OCI-LY3 (cell line): ENCODE data around the gene HDDC2.

Experiments used
- H2AFZ ChIP-seq: fragments of 200-600, 300-600 bp; shearing (Covaris generic); 2 replicates; pipeline ENCODE4 v1.6.0; 2014; ENCODE audit warnings: antibody characterized with exemption, low read depth, low read length
- H3K27ac ChIP-seq: fragments of 200-600, 300-600 bp; sonication (generic); 2 replicates; pipeline ENCODE4 v1.5.1; 2014; ENCODE audit warnings: mild to moderate bottlenecking, low read length, moderate library complexity, mixed read lengths
- H3K27me3 ChIP-seq: fragments of 200-600, 300-600 bp; sonication (generic); 2 replicates; pipeline ENCODE4 v1.6.1; 2014; ENCODE audit warnings: low read depth, low read length, mixed read lengths
- H3K36me3 ChIP-seq: fragments of 200-600, 300-600 bp; sonication (generic); replicated peaks from 2 replicates; pipeline ENCODE3; 2014; ENCODE audit warnings: low read depth, low read length, mixed read lengths
- H3K4me1 ChIP-seq: fragments of 300-600, 200-600 bp; sonication (generic); 2 replicates; pipeline ENCODE4 v1.6.1; 2014; ENCODE audit warnings: low read length, mixed read lengths
- H3K4me2 ChIP-seq: fragments of 200-600, 300-600 bp; sonication (generic); 2 replicates; pipeline ENCODE4 v1.6.1; 2014; ENCODE audit warnings: low read length, mixed read lengths
- H3K4me3 ChIP-seq: fragments of 300-600, 200-600 bp; sonication (generic); 2 replicates; pipeline ENCODE4 v1.5.1; 2014; ENCODE audit warnings: antibody characterized with exemption, mild to moderate bottlenecking, low read length, moderate library complexity
- H3K79me2 ChIP-seq: fragments of 300-600, 200-600 bp; shearing (Covaris generic); 2 replicates; pipeline ENCODE4 v1.6.1; 2014; ENCODE audit warnings: mild to moderate bottlenecking, low read length, mixed read lengths
- H3K9ac ChIP-seq: fragments of 300-600, 200-600 bp; shearing (Covaris generic); 2 replicates; pipeline ENCODE4 v1.6.0; 2014; ENCODE audit warnings: mild to moderate bottlenecking, low read length, moderate library complexity
- H3K9me3 ChIP-seq: fragments of 200-600, 300-600 bp; shearing (Covaris generic); 2 replicates; pipeline ENCODE4 v1.6.1; 2014; ENCODE audit warnings: low read length, mixed read lengths; ENCODE audit not compliant: insufficient read depth
- H4K20me1 ChIP-seq: fragments of 200-600, 300-600 bp; sonication (generic); 2 replicates; pipeline ENCODE4 v1.6.1; 2016; ENCODE audit warnings: low read length, mixed read lengths; ENCODE audit not compliant: insufficient read depth
- EZH2phosphoT487 ChIP-seq: fragments of 200-600 bp; shearing (Covaris generic); IDR thresholded peaks from 2 replicates; pipeline ENCODE4 v1.6.1; 2018; ENCODE audit warnings: antibody characterized with exemption, mixed run types, low read depth
- TF ChIP-seq, protein P1 (sequence below): fragments of 200-600, 300-600 bp; sonication (generic); IDR thresholded peaks from 2 replicates; pipeline ENCODE4 v1.5.1; 2014; ENCODE audit warnings: antibody characterized with exemption, low read length, low read depth

The HDDC2 gene

DNA sequence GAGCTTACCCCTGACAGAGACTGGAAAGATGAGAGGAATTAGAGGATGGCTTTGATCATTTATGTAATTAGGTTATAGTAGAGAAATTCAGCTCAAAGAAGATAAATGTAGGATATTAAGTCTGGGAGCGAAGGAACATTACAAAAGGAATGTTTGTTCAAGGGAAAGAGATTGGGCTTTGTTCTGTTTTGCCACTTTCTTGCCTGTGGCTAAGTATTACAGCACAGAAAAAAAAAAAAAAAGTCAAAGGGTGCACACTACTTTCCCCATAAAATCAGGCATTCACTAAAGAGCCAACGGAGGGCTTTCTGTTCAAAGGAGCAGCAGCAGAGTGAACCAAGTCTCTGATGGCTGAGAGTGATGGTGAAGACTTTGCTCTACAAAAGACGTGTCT lies 5.0 kb upstream of the HDDC2 start:
- Histone ChIP-seq H3K9ac (no peak overlapping the region), H3K36me3 (no peaks in the 10 kb centered on the region), H3K4me2 (no peak overlapping the region), H3K9me3 (no peaks in the 10 kb centered on the region), H2AFZ (no peak overlapping the region), H3K4me1 (peaks cover 3% of the 10 kb centered on the region; the same call in 1 of the 2 replicates), H3K4me3 (no peak overlapping the region), H4K20me1 (no peaks in the 10 kb centered on the region), H3K27me3 (no peaks in the 10 kb centered on the region), H3K27ac (no peak overlapping the region), H3K79me2 (no peaks in the 10 kb centered on the region)
- TF ChIP-seq, protein P1, sequence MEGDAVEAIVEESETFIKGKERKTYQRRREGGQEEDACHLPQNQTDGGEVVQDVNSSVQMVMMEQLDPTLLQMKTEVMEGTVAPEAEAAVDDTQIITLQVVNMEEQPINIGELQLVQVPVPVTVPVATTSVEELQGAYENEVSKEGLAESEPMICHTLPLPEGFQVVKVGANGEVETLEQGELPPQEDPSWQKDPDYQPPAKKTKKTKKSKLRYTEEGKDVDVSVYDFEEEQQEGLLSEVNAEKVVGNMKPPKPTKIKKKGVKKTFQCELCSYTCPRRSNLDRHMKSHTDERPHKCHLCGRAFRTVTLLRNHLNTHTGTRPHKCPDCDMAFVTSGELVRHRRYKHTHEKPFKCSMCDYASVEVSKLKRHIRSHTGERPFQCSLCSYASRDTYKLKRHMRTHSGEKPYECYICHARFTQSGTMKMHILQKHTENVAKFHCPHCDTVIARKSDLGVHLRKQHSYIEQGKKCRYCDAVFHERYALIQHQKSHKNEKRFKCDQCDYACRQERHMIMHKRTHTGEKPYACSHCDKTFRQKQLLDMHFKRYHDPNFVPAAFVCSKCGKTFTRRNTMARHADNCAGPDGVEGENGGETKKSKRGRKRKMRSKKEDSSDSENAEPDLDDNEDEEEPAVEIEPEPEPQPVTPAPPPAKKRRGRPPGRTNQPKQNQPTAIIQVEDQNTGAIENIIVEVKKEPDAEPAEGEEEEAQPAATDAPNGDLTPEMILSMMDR = no peak
- no peak for TF ChIP-seq EZH2phosphoT487

DNA sequence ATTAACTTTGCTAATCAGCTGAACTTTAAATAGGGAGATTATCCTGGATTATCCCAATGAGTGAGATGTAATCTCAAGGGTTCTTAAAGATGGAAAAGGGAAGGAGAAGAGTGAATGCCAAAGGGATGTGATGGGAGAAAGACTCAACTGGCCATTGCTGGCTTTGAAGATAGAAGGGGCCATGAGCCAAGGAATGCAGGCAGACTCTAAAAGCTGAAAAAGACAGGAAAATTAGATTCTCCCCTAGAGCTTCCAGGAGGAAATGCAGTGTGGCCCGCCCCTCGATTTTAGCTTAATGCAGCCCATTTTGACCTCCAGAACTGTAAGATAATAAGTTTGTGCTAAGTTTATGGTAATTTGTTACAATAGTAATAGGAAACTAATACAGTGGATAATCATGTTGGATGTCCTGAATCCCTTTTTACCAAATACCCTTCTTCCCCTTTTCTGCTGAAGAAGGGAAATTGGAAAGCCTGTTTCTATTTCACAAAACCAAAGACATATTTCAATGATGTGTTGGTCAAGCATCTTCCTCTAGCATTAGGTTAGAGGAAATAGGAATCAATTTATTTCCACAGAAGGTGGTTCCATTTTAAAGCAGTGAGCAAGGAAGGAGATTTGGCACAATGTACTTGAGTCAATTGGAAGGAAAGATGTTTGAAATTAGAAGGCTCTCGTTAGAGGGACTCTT lies 3.3 kb upstream of the HDDC2 start:
- TF ChIP-seq EZH2phosphoT487 = no peak
- TF ChIP-seq, protein P1 = no peak
- no peak overlapping the region for H3K4me3 ChIP-seq
- peaks cover 13% of the 10 kb centered on the region for H3K79me2 ChIP-seq

DNA sequence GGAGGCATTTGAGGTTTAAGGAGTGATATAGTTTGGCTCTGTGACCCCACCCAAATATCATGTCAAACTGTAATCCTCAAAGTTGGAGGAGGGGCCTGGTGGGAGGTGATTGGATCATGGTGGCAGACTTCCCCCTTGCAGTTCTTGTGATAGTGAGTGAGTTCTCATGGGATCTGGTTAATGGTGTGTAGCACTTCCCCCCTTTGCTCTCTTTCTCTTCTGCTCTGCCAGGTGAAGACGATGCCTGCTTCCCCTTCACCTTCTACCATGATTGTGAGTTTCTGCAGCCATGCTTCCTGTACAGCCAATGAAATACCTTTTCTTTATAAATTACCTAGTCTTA lies 1.7 kb upstream of the HDDC2 start:
- Histone ChIP-seq H3K4me3 (no peak overlapping the region), H4K20me1 (no peaks in the 10 kb centered on the region), H3K79me2 (peaks cover 21% of the 10 kb centered on the region), H2AFZ (no peak overlapping the region), H3K27me3 (no peaks in the 10 kb centered on the region), H3K9ac (no peak overlapping the region), H3K9me3 (no peaks in the 10 kb centered on the region), H3K27ac (no peak overlapping the region), H3K36me3 (peaks cover 12% of the 10 kb centered on the region), H3K4me1 (peaks cover 10% of the 10 kb centered on the region), H3K4me2 (no peak overlapping the region)
- TF ChIP-seq, protein P1 = no peak
- TF ChIP-seq EZH2phosphoT487 = no peak

More for the DNA sequence above, 3.3 kb upstream of the HDDC2 start:
- peaks cover 10% of the 10 kb centered on the region for H3K4me1 ChIP-seq
- H3K27me3 ChIP-seq = no peaks in the 10 kb centered on the region
- H3K36me3 ChIP-seq = peaks cover 3% of the 10 kb centered on the region
- H3K9me3 ChIP-seq = no peaks in the 10 kb centered on the region
- H3K27ac ChIP-seq = no peak overlapping the region
- H3K9ac ChIP-seq = no peak overlapping the region
- H2AFZ ChIP-seq = no peak overlapping the region
- H3K4me2 ChIP-seq = no peak overlapping the region
- H4K20me1 ChIP-seq = no peaks in the 10 kb centered on the region

DNA sequence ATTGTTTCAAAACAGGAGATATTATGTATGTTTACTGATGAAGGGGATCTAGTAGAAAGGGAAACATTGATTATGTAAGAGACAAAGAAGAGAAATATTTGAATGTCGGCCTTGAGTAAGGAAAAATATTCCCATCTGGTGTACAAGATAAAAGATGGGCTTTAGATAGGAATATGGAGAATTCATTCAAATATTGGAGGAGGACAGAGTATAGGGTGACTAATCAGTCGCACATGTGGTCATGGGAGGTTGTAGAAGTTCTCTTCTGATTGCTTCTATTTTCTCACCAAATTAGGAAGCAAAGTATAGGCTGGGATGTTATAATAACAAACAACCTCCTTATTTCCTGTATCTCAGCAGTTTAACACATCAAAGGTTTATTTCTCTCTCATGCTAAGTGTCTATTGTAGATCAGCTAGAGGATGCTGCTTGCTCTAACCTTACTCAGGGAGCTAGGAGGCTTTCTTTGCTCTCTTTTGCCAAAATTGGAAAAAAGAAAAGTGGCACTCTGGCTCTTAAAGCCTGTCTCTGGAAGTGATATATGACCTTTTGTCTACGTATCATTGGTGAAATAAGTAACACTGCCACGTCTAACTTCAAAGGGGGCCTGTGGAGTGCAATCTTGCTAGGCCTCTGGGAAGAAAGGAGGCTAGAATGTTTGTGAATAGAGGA lies 1.2 kb upstream of the HDDC2 start:
- no peak overlapping the region for H3K4me3 ChIP-seq
- no peak overlapping the region for H3K27ac ChIP-seq
- H3K9me3 ChIP-seq = no peaks in the 10 kb centered on the region
- TF ChIP-seq, protein P1 = no peak
- no peak for TF ChIP-seq EZH2phosphoT487
- H3K27me3 ChIP-seq = no peaks in the 10 kb centered on the region
- H3K36me3 ChIP-seq = peaks cover 14% of the 10 kb centered on the region
- H2AFZ ChIP-seq = no peak overlapping the region
- H3K4me1 ChIP-seq = peaks cover 10% of the 10 kb centered on the region
- peaks cover 21% of the 10 kb centered on the region for H3K79me2 ChIP-seq
- no peak overlapping the region for H3K4me2 ChIP-seq
- H4K20me1 ChIP-seq = no peaks in the 10 kb centered on the region
- no peak overlapping the region for H3K9ac ChIP-seq
